Measurements from ENCODE around the gene METTL13. TPM values are rescaled to one million over a fixed set of nuclear protein-coding genes. Genes with fewer than 3 reads are reported as not detected.

Gene METTL13
- total and polyA plus RNA-seq, 2 of the 8 experiments (the other 6 are each of a cell fraction or from before 2014, with no cell fraction given): 38.1 to 66.3 TPM

GRCh38 chr1:171786534-171786933, 5.1 kb downstream of the METTL13 start (continued):
- TF ChIP-seq SIX5 (IDR thresholded peaks at IDR 0.05; ENCODE audit: low read depth, low read length): no peak
- TF ChIP-seq SIN3A (conservative IDR thresholded peaks at IDR 0.05 in 1 of 2, IDR thresholded peaks at IDR 0.05 in 1 of 2; ENCODE audit: low read depth in 1 of 2, low read length in 2 of 2): no peak
- no peak for TF ChIP-seq BRCA1 (IDR thresholded peaks at IDR 0.05; ENCODE audit: low read depth, low read length)
